Measurements from ENCODE around the gene CIAO2A. TPM values are rescaled to one million over a fixed set of nuclear protein-coding genes. Genes with fewer than 3 reads are reported as not detected.

CIAO2A gene
- total RNA-seq, 1 experiment from 2014 or later: 74.4 TPM

DNA sequence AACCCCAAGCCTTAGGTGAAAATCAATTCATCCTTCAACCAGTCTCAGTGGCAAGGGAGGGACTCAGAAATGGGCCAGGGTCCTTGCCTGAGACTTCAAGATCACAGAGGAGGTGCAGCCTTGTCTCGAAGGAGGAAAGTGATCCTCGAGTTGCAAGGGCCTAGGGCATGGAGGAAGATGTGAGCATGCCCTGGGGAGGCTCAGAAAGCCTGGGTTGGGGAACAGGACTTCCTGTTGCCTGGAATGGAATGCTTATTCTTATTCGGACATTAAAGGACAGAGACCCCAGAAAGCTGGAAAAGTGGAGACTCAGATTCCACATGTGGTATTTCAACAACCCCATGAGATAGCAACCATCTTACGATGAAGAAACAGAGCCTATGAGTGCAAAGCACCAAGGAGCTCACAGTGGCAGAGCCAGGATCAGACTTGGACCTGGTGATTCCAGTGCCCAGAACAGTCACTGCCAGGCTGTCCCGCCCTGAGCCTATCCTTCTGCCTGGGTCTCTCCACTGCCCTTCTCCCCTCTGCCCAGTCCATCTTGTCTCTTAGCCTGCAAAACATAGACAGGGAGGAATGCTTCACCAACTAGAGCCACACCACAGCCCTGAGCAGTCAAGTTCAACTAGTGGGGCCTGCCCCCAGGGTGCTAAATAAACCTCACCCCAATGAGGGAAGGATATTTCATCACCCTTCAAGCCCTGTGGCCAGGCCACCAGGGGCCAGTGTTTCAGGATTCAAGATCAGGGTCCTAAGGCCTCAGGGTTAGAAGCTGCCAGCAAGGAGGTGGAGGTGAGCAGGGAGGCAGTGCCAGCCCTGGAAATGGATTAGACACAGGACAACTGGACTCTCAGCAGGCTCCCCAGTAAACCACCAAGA is 69.2 kb downstream of the CIAO2A start:
- no peak overlapping the region for H2BK5ac ChIP-seq (ENCODE audit: insufficient read length, low read length)
- H4K5ac ChIP-seq (ENCODE audit: insufficient read length, low read depth, low read length): no peak overlapping the region
- no peak overlapping the region for H3K27ac ChIP-seq (ENCODE audit: insufficient read length, low read depth, low read length)
- Mint-ChIP-seq H3K36me3 (ENCODE audit: insufficient read depth in 1 of 3, low read depth in 3 of 3) (no peaks in the 10 kb centered on the region), H3K4me3 (no peak overlapping the region), H3K27me3 (ENCODE audit: low read depth) (no peaks in the 10 kb centered on the region), H3K9me3 (no peaks in the 10 kb centered on the region), H3K4me1 (peaks cover 26 to 28% of the 10 kb centered on the region in 2 experiments), H3K27ac (peak overlapping the region in 2 of 3 experiments; percentile 70 to 78; a peak in 2 of 7 replicates)
- no peak overlapping the region for H2BK120ac ChIP-seq (ENCODE audit: low read depth, low read length, poor library complexity, severe bottlenecking)
- H2BK15ac ChIP-seq (ENCODE audit: low read depth, low read length): no peak overlapping the region
- H3K79me2 ChIP-seq (ENCODE audit: insufficient read depth, low read length): no peaks in the 10 kb centered on the region
- H3K18ac ChIP-seq (ENCODE audit: insufficient read length, low read depth, low read length): peak overlapping the region; percentile 65
- no peak overlapping the region for H3K4me2 ChIP-seq (ENCODE audit: insufficient read depth, insufficient read length, low read length)
- no peak overlapping the region for H3K9ac ChIP-seq (ENCODE audit: extremely low read depth, insufficient read length, low read length)
- H4K20me1 ChIP-seq (ENCODE audit: control insufficient read depth, insufficient read depth, insufficient read length): no peaks in the 10 kb centered on the region
- H2BK12ac ChIP-seq (ENCODE audit: insufficient read length, low read depth, low read length): no peak overlapping the region
- no peak overlapping the region for H3T11ph ChIP-seq (ENCODE audit: low read length)
- no peaks in the 10 kb centered on the region for H3K27me3 ChIP-seq (ENCODE audit: insufficient read depth, low read length)
- TF ChIP-seq, protein P1, sequence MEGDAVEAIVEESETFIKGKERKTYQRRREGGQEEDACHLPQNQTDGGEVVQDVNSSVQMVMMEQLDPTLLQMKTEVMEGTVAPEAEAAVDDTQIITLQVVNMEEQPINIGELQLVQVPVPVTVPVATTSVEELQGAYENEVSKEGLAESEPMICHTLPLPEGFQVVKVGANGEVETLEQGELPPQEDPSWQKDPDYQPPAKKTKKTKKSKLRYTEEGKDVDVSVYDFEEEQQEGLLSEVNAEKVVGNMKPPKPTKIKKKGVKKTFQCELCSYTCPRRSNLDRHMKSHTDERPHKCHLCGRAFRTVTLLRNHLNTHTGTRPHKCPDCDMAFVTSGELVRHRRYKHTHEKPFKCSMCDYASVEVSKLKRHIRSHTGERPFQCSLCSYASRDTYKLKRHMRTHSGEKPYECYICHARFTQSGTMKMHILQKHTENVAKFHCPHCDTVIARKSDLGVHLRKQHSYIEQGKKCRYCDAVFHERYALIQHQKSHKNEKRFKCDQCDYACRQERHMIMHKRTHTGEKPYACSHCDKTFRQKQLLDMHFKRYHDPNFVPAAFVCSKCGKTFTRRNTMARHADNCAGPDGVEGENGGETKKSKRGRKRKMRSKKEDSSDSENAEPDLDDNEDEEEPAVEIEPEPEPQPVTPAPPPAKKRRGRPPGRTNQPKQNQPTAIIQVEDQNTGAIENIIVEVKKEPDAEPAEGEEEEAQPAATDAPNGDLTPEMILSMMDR (conservative IDR thresholded peaks at IDR 0.05): peak; percentile 27; the same call in 1 of the 3 replicates
- H2AK5ac ChIP-seq (ENCODE audit: insufficient read length, low read length): no peak overlapping the region
- H3K79me1 ChIP-seq (ENCODE audit: insufficient read depth, low read depth, low read length, poor library complexity, severe bottlenecking): no peaks in the 10 kb centered on the region
- H2AFZ ChIP-seq (ENCODE audit: low read length): no peak overlapping the region
- peak overlapping the region; percentile 32; the same call in 1 of the 2 replicates for H3K14ac ChIP-seq (ENCODE audit: insufficient read depth, low read length)
- no peak overlapping the region for H4K91ac ChIP-seq (ENCODE audit: insufficient read length, low read depth, low read length)
- no peaks in the 10 kb centered on the region for H3K23me2 ChIP-seq (ENCODE audit: insufficient read length, low read depth, low read length, poor library complexity, severe bottlenecking)
- H3K56ac ChIP-seq (ENCODE audit: insufficient read length, low read depth, low read length): no peak overlapping the region
- WGBS (ENCODE audit: extremely low coverage, insufficient read length, low lambda C conversion rate): no CpG with 5 or more reads among the region's 5 CpGs
- H2BK20ac ChIP-seq (ENCODE audit: low read depth, low read length, poor library complexity, severe bottlenecking): no peak overlapping the region
- H3K4me1 ChIP-seq (ENCODE audit: insufficient read depth, low read length): no peaks in the 10 kb centered on the region; the same call in 1 of the 2 replicates
- peak; percentile 36 for DNase-seq
- H3K4ac ChIP-seq (ENCODE audit: low read depth, low read length): no peak overlapping the region
- H4K8ac ChIP-seq (replicated peaks; ENCODE audit: insufficient read length, low read depth, low read length): no peak overlapping the region
- H3K23ac ChIP-seq (ENCODE audit: insufficient read length, low read depth, low read length): no peak overlapping the region
- H3K9me3 ChIP-seq (ENCODE audit: control insufficient read depth, low read depth, low read length): no peaks in the 10 kb centered on the region

Data from H9 (cell line).